Inferior parietal cortex (tissue), 1 donor: Measurements from ENCODE around the gene GEMIN7.

Experiments used
- DNase-seq: peaks from one replicate; pipeline ENCODE4 v3.0.0-alpha.2; 2016; ENCODE audit errors: extremely low spot score

The GEMIN7 gene

GRCh38 chr19:45090034-45090433 lies 11.0 kb downstream of the GEMIN7 start:
- no peak for DNase-seq

- DNase-seq = no peak
These were observed 11.5 kb downstream of the GEMIN7 start for GRCh38 chr19:45090606-45091005.

DNA sequence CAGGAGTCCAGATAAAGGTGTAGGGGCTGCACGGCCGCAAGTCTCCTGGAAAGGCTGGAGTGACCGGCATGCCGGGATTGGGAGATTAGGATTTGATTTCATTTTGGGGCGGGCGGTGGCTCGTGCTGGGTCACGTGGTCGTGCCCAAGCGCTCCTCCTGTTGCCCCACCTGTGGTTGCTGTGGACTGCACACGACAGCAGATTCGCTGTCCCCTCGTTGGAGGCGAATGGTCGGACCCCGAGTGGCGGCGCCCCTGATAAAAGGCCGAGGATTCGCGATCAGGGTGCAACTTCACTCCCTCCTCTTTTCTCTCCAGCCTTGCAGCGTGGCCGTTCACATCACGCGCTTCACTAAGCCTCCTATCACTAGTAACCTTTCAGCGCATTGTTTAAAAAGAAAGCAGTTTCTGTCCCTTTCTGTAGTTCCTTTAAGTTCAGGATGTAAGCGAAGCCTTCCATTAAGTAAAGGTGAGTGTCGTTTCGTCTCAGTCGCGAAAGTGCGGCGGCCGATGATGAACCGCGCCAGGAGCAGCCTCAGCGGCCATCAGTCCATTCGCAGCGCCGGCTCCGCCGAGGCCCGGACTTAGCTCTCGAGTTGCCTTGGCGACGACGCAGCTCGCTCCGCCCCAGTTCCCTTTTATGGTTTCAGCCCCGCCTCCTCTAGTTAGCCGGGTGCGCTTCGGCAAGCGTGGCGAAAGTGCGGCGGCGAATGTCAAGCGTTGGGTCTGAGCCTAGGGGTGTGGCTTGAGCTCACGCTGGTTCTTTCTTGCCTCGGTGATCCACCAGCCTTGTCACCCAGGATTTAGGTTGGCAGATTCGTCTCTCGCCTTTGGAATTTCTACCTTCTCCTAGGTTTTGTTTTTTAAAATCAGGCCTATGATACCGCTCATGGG lies 12.2 kb downstream of the GEMIN7 start:
- DNase-seq = peak; percentile 98

DNA sequence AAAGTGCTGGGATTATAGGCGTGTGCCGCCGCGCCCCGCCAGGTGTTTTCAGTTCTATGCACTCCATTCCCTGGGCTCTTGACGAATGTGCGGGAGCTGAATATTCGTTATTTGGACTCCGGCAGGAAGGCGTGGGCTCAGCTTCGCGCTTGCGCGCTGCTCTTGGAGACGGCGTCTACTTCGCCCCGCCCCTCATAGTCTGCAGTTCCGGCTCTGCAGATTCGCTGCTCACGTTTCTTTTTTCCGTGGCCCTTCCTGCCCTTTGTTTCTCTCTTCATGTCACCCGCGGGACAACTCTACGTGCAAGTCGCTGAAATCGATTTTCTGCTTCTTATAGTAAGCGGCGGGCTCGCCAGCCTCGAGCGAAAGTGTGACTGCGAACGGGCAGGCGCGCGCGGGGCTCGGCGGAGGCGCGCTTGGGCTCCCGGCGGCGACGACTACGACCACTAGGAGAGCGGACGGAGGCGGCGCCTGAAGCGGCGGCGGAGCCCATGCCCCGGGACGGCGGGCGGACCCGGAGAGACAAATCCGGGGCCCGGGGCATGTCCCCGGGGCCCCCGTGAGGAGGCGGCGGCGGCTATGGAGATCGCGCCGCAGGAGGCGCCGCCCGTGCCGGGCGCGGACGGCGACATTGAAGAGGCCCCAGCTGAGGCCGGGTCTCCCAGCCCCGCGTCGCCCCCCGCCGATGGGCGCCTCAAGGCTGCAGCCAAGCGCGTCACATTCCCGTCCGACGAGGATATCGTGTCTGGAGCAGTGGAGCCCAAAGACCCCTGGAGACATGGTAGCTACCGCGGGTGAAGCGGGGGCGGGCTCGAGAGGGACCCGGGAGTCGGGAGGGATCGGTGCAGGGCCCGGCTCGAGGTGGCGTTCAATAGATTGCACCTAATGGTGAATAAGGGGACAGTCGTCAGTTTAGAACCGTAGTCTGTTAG lies 14.0 kb downstream of the GEMIN7 start, which contains the start of gene PPP1R37:
Gene PPP1R37 (plus strand): TSS at position 433 of the 932 bp plus-strand sequence. CDS start 147 bp downstream, at position 580.
- peak; percentile 96 for DNase-seq

GRCh38 chr19:45094137-45094536 lies 15.1 kb downstream of the GEMIN7 start:
- DNase-seq = no peak

DNA sequence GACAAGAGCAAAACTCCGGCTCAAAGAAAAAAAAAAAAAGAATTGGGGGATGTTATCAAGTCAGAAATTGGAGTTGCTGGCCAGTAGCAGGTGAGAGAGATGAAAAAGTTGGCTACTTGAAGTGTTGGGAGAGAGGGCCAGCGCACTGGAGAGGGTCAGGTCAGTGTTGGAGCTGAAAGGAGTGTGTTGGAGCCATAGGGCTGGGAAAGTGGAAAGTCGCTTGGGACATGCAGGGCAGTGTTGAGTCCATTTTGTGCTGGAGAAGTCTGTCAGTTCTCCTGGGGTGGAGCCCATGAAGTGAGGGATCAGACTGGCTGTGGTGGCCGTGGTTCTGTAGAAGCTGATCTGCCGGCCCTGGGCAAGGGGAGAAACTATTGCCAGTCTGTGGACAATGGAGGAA lies 15.6 kb downstream of the GEMIN7 start:
- no peak for DNase-seq

DNA sequence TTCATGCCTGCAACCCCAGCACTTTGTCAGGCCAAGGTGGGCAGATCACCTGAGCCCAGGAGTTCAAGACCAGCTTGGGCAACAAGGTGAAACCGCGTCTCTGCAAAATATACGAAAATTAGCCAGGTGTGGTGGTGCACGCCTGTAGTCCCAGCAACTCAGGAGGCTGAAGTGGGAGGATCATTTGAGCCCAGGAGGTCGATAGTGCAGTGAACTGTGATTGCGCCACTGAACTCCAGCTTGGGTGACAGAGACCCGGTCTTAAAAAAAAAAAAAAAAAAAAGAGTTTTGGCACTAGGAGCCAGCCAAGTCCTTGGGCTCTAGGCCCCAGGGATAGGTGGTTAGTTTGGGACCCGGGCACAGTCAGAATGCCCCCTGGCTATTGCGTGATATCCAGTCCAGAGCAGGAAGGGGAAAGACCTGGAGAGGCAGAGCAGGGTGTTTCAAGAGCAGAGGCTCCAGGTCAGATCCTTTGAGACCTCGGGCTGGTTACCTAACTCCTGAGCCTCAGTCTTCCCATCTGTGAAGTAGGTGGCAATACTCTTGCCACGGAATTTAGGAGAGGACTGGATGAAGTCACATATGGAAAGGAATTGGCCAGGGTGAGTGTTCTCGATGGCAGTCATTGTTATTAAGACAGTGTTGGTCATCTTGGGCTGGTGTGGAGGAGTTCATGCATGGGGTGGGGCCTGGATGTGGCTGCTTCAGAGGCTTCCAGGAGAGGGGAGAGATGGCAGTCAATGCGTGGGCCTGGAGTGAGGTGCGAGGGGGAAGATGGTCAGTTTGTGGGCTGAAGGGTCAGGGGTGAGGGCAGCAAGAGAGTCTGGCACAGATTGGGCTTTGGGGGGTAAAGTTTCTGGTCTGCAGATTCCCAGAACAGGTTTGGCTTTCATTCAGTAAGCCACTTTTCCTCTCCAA lies 16.7 kb downstream of the GEMIN7 start:
- DNase-seq = no peak

DNA sequence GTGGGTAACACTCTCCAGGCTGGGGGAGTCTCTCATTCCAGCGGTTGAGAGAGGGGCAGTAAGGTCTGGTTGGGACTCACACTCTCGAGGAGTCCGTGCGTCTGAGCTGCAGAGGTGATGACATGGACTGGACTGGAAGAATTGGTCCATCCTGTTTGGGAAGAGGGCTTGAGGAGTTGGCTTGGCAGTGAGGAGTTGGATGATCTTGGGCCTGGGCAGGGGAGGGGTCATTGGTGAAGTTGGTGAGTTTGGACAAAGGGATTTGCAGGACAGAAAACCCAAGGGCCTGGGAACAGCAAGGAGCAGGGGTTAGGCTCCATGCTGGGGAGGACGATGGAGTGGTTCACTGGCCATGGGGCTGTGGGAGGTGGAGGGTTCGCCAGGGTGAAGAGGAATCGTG lies 17.6 kb downstream of the GEMIN7 start:
- DNase-seq = no peak

DNA sequence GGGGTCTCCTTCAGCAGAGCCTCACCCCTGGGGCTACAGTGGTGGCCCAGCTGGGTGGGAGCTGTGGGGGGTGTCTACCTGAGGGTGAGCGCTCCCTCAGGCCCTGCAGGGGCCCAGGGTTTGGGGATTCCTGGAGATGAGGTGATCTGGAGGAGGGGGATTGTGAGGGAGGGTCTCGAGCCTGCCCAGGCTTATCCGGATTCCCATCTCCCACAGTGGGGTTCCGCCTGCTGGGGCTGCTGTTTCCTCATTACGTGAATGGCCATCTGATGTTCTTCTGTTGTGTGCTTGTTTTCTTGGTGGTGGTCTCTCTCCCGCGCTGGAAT lies 18.4 kb downstream of the GEMIN7 start:
- no peak for DNase-seq

- peak; percentile 73 for DNase-seq
These were observed 18.9 kb downstream of the GEMIN7 start for GRCh38 chr19:45097776-45098520.

DNA sequence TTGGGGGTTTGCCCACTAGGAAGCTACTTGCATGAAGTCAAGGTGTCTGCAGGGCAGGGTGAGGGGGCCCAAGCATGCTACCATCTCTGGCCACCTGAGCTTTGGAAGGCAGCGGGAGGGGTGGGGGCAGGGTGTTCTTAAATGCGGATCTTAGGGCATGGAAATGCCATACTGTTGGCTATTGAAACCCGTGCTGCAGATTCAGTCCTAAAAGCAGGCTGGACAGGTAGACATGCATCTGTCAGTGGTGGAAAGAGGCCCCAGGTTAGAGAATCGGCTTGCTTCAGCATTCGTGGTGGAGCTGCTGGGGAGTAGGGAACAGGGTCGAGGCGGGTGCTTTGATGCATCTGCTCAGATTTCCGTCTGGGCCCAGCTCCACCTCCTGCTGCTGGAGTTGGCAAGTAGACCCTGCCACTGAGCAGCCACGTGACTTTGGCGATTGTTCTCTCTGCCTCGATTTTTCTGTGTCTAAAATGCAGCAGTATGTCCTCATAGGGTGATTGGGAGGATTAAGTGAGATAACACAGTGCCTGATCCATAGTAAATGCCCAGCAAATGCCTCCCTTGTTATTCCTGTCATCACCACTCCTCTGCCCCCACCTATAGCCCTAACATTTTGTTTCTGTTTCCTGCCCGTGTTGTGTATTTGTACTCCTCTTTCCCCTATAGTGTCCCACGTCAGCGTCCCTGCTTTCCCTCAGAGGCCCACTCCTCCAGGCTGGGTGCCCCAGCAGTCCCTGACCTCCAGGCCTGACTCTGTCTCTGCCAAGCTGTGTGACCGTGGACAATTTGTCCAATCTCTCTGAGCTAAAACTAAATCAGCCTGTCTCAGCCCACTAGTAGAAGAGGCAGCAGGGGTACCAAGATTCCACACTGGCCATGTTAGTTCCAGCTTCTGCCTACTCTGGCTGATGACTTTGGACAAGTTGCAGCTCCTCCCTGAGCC lies 19.7 kb downstream of the GEMIN7 start:
- DNase-seq = peak; percentile 73

DNA sequence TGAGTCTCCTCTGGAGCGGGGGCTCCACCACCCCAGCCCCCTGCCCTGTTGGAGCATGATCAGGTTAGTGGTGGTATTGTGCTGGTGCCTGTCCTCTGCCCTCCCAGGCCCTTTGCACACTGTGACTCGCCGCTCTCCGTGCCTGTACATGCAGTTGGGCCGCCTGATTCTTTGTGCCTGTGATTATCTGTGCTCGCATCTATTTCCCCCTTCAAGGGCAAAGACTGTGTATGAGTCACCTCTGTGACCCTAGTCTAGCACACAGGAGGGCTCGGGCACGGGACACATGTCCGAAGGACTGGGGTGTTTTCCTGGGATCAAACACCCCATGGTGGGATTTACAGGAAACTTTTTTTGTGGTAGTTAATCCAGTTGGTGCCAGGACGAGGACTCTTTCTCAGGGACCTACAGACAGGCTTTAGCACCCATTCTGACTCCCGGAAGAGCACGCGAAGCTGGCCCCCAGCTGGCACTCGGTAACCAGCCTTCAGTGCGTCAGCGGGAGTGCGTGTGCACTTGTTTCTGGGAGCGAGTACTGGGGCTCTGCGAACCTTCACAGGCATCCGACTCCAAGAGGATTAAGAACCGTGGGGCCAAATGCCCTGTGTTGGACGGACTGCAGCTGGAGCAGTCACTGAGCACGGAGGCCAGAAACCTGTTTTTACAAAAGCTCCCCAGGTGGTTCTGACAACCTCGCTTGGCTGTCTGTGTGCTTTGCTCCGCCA lies 20.6 kb downstream of the GEMIN7 start:
- DNase-seq = no peak

GRCh38 chr19:45100201-45100600 lies 21.1 kb downstream of the GEMIN7 start:
- DNase-seq = no peak

DNA sequence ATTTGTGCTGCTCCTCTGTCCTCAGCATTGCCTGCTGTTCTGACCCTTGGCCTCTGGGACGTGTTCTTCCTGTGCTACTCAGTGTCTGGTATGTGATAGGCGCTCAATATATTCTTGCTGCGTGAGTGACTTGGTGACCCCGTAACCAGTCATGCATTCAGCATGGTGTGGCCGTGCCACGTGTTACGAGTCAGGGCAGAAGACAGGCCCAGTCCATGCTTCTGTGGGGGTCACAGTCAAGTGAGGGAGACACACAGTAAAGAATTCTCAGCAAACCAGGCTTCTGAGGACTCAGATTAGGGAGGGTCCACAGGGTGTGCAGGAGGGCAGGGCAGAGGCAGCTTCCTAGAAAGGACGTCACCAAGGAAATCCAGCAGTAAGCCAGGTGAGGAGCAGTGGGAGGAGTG lies 21.8 kb downstream of the GEMIN7 start:
- no peak for DNase-seq

GRCh38 chr19:45101806-45102205 lies 22.7 kb downstream of the GEMIN7 start:
- DNase-seq = no peak

DNA sequence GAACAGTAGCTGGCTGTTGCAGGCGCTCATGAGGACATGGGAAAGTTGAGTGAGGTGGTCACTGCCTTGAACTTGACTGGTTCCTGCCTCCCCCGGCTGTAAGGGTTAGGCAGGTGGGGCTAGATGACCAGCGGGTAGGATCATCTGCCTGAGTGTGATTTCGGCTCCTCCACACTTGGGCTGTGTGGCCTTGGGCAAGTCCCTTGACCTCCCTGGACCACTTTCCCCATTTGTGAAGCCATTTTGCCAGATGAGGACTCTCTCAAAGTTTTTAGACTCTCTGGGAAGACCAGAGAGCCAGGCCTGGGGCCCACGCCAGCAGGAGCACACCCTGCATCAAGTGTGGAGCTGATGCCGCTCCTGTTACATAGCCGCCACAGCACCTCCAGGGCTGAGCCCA lies 23.4 kb downstream of the GEMIN7 start:
- DNase-seq = no peak

GRCh38 chr19:45103156-45103507 lies 24.1 kb downstream of the GEMIN7 start:
- DNase-seq = no peak

GRCh38 chr19:45103508-45104319 lies 24.7 kb downstream of the GEMIN7 start:
- DNase-seq = no peak
